NCI-H2081 treated with DMSO at 0.1 percent for 48 hours (cell line): ENCODE data around the gene CISD2.
"Not testable (repeated sequence)": the region's sequence is repeated elsewhere in the genome, so short reads cannot be mapped to it uniquely, and the experiment has no call there.

Experiments used
- DNase-seq: peaks from one replicate; lab custom pipeline; 2025; lab: John Stamatoyannopoulos, UW

CISD2 gene, protein sequence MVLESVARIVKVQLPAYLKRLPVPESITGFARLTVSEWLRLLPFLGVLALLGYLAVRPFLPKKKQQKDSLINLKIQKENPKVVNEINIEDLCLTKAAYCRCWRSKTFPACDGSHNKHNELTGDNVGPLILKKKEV

DNA sequence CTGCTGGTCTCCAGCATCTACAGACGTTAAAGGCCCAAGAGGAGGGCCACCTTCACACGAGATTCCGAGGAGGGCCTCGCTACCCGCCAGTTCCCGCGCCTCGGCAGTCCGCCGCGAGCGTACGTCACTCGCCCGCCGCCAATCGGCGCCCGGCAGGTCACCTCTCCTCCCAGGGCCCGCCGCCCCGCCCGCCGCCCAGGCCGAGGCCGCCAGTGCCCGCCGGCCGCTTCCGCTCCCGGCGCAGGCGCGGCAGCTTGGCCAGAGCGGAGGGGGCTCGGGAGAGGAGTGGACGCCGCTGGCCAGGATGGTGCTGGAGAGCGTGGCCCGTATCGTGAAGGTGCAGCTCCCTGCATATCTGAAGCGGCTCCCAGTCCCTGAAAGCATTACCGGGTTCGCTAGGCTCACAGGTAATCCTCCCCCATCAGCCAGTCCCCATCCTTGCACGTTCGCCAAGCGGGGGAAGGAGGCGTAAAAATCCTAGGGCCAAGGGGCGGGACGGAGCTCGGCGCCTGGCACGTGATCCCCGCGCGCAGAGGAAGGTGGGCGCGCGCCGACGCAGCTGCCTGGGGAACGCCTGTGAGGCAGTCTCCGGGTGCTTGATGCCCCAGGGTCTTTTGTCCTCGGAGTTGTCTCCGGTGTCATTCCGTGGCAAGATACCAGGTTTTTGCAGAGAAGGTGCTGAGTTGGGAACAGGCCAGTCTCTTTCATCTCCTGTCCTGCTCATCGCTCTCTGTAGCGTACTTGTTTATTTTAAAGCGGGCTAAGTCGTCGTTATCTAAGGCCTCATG, at the start of gene CISD2:
CISD2 (plus strand) TSS at position 212 of the 788 bp plus-strand sequence; CDS start at position 305, 93 bp downstream.
- peak; percentile 47 for DNase-seq

DNA sequence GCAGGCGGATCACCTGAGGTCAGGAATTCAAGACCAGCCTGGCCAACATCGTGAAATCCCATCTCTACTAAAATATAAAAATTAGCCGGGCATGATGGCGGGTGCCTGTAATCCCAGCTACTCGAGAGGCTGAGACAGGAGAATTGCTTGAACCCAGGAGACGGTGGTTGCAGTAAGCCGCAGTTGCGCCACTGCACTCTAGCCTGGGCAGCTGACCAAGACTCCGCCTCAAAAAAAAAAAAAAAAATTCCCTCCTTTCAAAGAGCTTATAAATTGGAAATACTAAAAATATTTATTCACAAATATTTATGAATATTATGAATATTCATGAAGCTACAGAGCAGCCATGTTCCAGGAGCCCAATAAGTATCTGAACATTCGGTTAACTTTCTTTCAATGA, 49.7 kb upstream of the CISD2 start:
- not testable (repeated sequence) for DNase-seq

DNA sequence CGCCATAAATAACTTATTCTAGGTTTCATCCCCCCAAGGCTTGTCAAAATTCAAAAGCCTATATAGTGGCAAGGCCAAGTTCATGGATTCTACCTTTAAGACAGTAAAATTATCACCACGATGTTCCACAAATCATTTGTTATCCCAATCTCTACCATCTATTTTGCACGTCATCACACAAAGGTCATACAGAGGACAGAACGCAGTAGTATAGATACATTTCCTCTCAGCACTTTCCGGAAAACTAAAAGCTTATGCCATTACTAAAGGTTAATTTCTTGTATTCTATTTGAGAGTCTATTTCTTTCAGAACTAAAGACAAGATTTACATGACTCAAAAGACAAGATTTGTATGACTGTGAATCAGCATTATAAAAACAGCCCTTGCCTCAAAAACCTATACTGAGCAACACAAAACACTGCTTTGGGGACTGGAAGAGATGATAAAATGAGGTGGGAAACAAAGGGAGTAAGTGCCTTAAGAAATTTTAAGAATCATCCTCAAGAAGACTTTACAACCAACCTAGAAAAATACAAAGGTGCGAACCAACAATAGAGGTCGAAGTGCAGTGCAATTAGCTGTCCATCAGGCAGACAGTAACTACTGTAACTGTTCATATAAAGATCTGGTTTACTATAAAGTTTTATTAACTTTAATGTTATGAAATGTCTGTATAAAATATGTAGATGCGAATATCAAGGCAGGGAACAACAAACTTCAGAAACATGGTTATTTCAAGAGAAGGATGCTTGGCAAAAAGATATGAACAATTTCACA, 49.0 kb upstream of the CISD2 start:
- DNase-seq, result no peak

DNA sequence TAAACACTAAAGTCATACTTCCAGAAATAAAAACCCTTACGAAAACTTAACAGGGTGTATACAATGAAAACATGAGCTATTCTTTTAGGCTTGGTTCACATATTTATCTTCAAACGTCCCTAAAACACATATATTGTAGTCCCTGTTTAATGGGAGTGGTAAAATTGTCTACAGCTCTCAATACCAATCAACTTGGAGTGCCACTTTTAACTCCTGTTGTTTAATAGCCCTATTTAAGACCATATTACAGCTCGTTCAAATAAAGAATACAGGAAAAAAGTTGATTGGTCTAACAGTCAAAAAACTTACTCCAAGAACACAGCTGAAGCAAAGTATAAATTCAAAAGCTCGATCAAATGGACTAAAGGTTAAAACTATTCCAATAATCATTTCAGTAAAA, 45.3 kb upstream of the CISD2 start:
- no peak for DNase-seq

DNA sequence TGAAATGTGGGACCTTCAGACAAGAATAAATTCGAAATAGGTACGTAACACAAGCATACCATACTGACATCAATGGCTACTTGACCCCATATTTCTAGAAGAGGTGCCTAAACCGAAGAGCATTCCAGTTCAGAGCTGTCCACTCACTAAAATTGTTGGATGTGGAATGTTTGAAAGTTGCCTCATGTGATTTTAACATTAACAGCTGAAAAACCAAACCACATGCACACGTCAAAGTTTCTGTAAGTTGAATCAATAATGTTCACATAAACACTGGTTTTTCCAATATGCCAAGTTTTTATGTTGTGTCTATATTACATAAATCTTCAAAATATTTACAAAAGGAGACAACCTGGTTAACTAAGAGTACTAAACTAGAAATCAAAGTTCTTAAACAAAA, 44.9 kb upstream of the CISD2 start:
- no peak for DNase-seq

DNA sequence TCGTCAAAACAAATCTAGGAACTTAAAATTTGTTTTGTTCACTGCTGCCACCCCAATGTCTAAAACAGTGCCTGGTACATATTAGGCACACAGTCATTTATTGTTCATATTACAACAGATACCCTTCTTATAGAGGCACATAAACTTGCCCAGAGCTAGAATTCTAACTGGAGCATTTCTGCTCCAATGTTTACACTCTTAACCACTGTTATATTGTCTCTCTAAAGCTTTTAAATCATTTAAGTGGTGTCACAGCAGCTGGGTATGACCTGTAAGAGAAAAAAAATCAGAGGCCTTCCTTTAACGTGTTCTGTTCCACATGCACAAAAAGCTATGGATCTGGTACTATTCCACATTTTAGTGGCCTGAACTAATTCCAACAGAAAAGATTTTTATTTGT, 44.4 kb upstream of the CISD2 start:
- no peak for DNase-seq

DNA sequence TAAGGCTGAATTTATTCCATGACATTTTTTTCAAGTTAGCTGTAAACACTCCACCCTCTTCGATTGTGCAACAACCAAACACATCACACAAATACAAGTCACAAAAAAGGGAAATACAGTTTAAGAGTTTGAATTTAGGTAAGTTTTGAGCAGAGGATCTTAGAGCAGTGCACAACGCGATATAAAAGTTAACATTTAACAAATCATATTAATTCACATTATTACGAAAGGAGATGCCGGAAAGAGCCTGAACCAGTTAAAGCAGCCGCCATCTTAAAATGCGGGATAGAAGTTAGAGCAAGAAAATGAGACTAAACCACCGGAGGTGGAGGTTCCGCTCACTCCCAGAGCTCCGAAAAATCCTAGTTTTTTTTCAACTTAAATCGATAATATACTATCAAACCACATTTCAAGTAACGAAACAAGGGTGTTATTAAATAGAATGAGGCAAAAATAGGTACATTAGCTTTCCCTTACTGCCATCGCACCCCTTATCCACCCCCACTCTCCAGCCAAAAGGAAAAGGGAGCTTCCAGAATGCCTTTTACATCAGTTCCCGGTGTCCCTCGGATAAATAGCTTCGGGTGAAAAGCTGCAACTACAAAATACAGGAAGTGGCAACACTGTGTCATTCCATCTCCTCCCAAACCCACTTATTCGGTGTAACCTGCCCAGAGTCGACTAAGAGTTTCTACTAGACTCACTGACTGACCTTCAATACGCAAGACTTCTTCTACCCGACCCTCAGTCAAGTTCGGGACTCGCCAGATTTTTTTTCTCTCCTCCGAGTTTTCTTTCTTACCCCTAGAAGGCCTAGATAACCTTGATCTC, 43.3 kb upstream of the CISD2 start:
- no peak for DNase-seq

DNA sequence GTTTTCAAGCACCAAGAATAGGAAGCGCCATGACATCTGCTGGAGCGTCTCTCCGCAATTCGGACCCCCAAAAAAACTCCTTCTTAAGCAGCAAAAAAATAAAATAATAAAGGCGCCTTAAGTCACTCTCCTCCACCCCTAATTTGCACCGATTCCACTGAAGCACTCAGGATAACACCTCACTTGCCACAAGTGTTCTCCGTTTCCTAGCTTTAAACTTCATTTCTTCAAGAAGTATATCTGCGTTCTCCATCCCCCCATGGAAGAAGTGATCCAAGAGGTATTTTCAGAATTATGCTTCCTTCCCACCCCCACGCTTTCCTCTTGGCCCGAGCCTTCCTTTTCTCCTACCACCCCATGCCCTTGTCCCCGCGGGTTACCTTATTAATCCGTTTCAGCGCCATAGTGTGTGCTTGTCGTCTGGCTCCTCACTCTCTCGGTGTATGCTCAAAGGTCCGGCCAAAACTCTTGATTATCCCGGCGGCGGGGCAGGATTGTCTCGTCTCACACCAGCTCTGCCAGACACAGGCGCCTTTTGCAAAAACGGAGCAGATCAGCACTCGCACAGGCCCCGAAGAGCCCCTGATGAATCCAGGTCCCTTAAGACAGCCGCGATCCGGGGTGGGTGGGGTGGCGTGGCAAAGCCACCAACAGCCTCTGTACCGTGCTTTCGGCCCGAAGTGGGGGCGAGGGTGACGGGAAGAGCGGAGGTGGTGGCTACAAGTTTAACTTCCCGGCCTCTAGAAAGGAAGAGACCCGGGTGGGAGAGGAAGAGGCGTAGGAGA, 42.5 kb upstream of the CISD2 start:
- DNase-seq, result no peak

DNA sequence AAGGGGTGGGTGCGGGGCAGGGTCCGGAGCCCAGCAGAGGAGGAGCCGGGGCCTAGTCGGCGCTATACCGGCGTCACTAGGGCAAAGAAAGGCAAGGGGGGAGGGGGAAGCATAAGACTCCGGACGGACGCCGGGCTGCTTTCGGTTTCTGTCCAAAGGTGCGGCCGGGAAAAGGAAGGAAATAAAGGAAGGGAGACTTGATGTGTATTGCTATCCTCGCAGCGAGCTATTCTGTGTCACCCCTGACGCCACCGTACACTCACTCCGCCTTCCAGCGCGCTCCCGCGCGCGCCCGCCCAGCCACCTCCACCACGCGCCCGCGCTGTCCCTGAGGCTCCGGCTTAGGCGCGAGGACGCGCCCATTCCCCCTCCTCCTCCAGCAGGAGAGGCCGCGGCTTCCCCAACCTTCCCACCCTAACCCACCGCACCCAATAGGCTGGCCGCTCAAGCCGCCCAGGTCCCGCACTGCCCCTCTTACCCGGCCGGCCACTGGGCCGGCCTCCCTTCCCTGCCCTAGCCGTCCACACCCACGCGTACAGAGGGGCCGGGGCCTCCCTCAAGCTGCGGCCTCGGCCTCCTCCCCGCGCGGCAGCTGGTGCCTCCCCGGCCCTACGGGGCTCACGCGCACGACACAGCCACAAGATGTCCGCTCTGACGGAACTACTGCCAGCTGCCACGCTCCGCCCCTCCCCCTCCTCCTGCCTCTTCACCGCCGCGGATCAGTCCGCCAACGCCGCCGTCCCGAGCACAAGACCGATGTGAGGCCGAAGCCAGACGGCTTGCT, 41.7 kb upstream of the CISD2 start, which contains the start of gene UBE2D3:
UBE2D3 (minus strand) TSS at position 662 of the 784 bp plus-strand sequence. CDS start 1,043 bp downstream, outside the sequence.
- peak; percentile 52 for DNase-seq

DNA sequence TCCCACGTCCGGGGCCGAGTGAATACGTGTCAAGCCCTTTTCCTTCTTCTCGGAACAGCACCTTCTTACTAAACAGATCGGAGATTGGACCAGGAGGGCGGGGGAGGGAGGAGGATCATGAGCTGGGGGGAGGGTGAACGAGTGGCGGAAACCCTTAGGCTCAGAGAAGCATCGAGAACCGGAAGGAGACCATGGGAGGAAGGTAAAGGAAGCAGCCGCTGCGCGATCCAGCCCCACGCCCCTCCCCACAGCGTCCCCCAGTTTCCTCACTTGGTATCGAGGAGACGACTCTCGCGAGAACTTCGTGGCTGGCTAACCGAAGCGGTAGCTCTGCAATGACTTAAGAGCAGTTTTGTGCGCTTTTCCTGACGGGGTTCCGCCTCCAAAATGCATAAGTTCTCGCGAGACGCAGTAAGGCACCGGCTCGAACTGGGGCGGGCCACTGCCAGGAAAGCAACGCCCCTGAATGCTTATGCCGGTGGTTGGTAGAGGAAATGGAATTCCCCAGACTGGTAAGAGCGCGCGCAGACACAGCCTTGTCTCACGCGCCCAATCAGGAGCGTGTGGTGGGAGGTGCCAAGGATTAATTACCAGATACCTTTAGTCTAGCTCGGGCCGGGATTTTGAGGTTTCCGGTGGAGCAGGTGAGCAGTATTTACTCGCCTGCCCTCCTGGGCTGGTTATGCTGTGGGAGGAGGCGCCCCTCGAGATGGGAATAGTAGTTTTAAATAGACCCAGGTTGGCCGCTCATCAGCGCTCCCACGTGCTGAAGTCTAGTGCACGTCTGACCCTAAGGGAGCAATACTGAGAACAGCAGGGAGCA, 40.9 kb upstream of the CISD2 start:
- peak; percentile 95 for DNase-seq

DNA sequence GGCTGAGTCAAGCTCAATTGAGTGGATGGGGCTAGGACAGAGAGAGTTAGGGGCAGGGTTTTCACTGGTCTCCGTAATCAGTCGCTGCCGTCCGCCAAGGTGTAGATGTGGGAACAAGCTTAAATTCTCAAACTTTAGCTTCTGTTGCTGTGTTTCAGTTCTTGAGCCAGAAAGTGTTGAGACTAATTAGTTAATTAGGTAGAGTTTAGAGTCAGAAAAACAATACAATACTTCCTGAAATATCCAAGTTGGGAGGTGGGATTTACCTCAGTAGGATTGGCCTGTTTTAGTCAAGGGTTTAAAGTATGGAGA, 40.3 kb upstream of the CISD2 start:
- DNase-seq, result no peak

DNA sequence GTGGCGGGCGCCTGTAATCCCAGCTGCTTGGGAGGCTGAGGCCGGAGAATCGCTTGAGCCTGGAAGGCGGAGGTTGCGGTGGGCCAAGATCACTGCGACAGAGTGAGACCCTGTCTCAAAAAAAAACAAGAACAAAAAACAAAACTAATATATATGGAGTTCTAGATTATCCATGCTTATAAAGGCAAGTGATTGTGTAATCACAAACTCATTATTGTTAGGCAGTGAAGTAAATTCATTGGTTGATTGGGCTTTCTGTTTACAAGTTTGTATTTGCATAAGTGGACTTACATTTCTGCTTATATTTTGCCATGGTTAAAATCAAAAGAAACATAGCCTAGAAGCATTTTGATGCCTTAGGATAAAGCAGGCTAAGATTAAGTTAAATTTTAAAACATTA, 39.0 kb upstream of the CISD2 start:
- no peak for DNase-seq

DNA sequence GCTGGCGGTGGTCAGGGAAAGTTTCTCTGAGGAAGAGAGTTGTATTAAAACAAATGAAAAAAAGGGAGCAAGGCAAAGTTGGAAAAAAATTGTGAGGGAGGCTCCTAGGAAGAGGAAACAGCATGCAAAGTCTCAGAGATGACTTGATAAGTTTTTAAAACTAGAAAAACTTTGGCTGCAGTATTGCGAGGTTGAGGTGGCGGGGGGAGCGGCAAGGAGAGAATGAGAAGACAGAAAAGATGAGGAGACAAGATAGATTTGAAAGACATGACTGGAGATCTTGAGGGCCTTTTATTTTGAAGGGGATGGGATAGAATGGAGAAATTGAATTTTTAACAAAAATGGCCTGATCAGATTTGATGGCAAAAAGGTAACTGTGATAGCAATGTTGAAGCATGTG, 36.7 kb upstream of the CISD2 start:
- DNase-seq, result no peak

DNA sequence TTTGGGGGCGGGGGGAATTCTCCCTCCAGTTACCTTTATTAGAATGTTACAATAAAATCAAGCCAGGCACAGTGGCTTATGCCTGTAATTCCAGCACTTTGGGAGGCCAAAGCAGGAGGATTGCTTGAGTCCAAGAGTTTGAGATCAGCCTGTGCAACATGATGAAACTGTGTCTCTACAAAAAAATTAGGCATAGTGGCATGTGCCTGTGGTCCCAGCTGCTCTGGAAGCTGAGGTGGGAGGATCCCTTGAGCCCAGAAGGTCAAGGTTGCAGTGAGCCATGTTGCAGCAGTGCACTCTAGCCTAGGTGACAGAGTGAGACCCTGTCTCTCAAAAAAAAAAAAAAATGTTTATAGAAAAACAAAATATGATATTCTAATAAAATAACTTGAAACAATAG, 36.1 kb upstream of the CISD2 start:
- DNase-seq, result no peak

DNA sequence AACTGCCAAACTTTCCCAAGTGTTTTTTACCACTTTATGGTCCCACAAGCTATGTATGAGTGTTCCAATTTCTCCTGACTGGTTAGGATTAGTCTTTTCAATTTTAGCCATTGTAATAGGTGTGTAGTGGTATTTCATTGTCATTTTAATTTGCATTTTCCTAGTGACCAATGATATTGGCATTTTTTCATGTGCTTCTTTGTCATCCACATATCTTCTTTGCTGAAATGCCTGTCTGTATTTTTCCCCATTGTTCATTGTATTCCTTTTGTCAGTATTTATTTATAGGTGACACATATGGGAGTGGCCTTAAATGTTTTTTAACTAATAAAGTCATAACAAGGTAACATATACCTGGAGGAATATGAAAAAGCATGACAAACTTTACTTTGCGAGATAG, 32.2 kb upstream of the CISD2 start:
- DNase-seq, result no peak

DNA sequence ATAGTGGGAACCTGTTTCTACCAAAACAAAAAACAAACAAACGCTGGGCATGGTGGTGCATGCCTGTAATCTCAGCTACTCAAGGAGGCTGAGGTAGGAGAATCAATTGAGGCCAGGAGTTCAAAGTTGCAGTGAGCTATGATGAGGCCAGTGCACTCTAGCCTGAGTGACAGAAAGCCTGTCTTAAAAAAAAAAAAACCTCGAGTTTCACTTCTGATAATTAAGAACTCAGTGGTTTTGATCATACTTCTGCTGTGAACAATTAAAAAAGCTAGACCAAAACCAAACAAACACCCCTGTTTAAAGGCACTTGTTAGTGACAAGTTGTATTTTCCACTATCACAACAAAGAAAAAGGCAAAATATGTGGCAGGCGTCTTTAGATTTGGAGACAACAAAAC, 26.4 kb upstream of the CISD2 start:
- no peak for DNase-seq

DNA sequence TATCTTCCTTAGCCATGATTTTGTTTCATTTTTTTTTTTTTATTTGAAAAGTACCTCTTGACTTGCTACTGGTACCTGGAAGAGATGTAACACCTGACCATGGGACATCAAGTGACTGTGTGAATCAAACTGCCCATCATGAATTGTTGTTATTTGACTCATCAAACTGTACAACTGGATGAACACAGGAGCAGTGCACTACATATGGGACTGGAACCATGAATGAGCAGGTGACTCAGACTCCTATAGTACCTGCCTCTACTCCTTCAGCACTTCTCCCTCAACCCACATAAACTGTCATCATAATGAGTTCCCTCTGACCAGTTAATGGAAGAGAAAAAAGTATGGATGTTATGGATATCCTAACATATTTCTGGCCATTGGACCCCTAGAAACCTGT, 25.5 kb upstream of the CISD2 start:
- no peak for DNase-seq

DNA sequence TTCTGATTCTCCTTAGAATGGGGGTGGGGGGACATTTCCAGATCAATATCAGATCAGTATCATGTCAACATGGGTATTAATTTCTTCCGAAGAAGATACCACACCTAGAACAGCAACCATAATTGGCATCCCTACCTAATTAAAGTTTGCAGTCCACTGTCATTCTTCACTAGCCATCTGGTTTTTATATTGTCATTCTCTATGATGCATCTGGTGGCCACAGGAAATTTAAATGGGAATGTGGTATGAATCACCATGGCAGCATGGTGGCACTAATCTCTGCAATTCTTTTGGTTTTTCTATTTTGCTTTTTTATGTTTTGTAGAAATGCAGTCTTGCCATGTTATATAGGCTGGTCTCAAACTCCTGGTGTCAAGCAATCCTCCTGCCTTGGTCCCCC, 24.9 kb upstream of the CISD2 start:
- DNase-seq, result no peak

DNA sequence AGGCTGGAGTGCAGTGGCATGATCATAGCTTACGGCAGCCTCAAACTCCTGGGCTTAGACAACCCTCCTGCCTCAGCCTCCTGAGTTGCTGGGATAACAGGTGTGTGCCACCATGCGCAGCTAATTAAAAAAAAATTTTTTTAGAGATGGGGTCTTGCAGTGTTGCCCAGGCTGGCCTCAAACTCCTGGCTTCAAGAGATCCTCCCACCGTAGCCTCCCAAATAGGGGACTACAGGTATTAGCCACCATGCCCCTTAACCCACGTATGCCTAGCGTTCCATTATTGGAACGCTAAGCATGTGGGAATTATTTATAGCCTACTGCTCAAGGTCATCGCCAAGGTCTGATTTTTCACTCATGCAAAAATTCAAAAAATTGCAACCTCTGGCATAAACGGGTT, 21.1 kb upstream of the CISD2 start:
- no peak for DNase-seq

DNA sequence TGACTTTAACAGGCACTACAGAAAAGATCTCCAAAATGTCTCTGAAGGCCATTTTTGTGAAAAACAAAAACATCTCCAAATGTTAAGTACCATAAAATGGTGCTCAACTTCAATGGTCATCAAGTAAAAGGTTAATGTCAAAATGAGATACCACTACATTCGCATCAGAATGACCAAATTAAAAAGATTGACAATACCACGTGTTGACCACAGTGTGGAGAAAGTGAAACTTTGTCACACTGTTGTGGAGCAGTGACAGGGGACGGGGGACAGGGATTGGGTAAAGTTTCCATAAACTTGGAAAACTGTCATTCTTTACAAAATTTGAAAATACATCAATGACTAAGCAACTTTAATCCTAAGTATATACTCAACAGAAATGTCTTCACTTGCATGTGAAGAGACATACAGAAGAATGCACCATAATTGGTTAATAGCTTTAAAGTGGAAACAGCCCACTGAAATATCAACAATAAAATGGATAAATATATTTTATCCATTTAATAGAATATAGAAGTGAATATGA, 19.1 kb upstream of the CISD2 start:
- DNase-seq, result no peak
